Thoracic aorta (tissue), 2 donors: ENCODE measurements around the gene PTPRN2. TPM values are rescaled to one million over a fixed set of nuclear protein-coding genes. Genes with fewer than 3 reads are reported as not detected.

ENCODE experiments used
- ATAC-seq: fragments of 150-250 bp; one replicate; pipeline ENCODE4 v1.8.0; 2017; ENCODE audit warnings: low read depth; ENCODE audit not compliant: insufficient number of reproducible peaks, low FRiP score
- DNase-seq: peaks from one replicate; pipeline ENCODE4 v3.0.0-alpha.2; 2020; ENCODE audit warnings: low spot score
- H3K27ac ChIP-seq, 2 donors: fragments of 200-600 bp; sonication (generic); 1 replicate in 1 of 2; 2 replicates in 1 of 2; pipeline ENCODE4 v1.5.1; 2016; ENCODE audit warnings: mild to moderate bottlenecking in 2 of 2, moderate library complexity in 2 of 2
- H3K27me3 ChIP-seq: fragments of 200-600 bp; sonication (generic); replicated peaks from 2 replicates; pipeline ENCODE4 v1.6.0; 2016; ENCODE audit warnings: mild to moderate bottlenecking; ENCODE audit not compliant: insufficient read depth
- H3K36me3 ChIP-seq: fragments of 200-600 bp; sonication (generic); one replicate; pipeline ENCODE4 v1.5.1; 2016
- H3K4me1 ChIP-seq, 2 donors: fragments of 200-600 bp; sonication (generic); 1 replicate in 1 of 2; 2 replicates in 1 of 2; pipeline versions ENCODE4 v1.5.1 to v1.6.0; 2016; ENCODE audit warnings: low read depth in 2 of 2, mild to moderate bottlenecking in 1 of 2; ENCODE audit not compliant: control insufficient read depth in 1 of 2
- H3K4me3 ChIP-seq: fragments of 200-600 bp; sonication (generic); 2 replicates; pipeline ENCODE4 v1.5.1; 2016; ENCODE audit warnings: mild to moderate bottlenecking
- H3K9me3 ChIP-seq: fragments of 200-600 bp; sonication (generic); 2 replicates; pipeline ENCODE4 v1.5.1; 2016
- total RNA-seq, 2 donors: library from RNA; depleted of rRNA; stranded (reverse); fragments of >200 nt; gene quantifications; one replicate each; pipeline versions ENCODE4 v1.1.0 to v1.2.3, GENCODE V29; 2016
- TF ChIP-seq, protein P1 (sequence below): fragments of 200-600 bp; sonication (generic); IDR thresholded peaks from one replicate; pipeline ENCODE4 v1.5.1; 2019; ENCODE audit warnings: antibody characterized with exemption

The PTPRN2 gene
- total RNA-seq, 2 donors from 2014 or later, result 2.2 to 3.1 TPM

DNA sequence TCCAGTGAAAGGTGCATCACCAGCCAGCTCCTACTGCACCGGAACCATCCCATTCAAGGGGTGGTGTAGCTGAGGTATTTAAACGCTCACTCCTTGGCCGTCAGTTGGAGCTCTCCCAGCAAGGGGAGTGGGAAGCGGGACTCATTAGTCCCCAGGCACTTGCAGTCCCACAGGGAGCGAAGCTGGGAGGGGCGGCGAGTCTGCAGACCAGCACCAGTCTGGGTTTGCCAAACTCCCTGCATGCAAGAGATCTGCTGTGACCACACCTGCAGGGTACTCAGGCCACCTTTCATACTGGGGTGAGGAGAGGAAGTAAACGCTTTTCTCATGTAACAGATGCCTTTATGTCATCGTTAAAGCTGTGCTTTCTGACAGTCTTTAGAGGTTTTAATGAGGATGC, 187.9 kb downstream of the PTPRN2 start:
- ATAC-seq, result no peak

DNA sequence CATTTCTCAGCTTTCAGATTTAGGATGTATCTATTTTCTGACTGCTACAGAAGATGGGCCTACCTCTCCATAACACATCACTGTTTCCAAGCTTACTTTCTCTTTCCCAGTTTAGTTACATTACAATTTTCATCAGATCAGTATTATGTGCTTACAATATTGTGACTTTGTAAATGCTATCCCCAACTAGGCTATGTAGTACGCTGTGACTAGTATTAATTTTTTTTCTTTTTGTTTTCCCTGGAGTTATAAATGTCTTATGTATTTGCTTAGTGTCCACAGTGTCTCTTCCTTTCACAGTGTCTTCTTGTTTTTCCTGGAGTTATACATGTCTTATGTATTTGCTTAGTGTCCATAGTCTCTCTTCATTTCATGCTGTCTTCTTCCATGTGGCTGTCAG, 188.9 kb downstream of the PTPRN2 start:
- H3K36me3 ChIP-seq, result no peaks in the 10 kb centered on the region
- peaks cover 2% of the 10 kb centered on the region for H3K9me3 ChIP-seq
- TF ChIP-seq, protein P1, sequence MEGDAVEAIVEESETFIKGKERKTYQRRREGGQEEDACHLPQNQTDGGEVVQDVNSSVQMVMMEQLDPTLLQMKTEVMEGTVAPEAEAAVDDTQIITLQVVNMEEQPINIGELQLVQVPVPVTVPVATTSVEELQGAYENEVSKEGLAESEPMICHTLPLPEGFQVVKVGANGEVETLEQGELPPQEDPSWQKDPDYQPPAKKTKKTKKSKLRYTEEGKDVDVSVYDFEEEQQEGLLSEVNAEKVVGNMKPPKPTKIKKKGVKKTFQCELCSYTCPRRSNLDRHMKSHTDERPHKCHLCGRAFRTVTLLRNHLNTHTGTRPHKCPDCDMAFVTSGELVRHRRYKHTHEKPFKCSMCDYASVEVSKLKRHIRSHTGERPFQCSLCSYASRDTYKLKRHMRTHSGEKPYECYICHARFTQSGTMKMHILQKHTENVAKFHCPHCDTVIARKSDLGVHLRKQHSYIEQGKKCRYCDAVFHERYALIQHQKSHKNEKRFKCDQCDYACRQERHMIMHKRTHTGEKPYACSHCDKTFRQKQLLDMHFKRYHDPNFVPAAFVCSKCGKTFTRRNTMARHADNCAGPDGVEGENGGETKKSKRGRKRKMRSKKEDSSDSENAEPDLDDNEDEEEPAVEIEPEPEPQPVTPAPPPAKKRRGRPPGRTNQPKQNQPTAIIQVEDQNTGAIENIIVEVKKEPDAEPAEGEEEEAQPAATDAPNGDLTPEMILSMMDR, result no peak
- DNase-seq, result no peak
- H3K27ac ChIP-seq, result no peak overlapping the region
- no peak for ATAC-seq
- no peaks in the 10 kb centered on the region for H3K27me3 ChIP-seq
- no peaks in the 10 kb centered on the region for H3K4me1 ChIP-seq
- no peak overlapping the region for H3K4me3 ChIP-seq

More for the DNA sequence above, 187.9 kb downstream of the PTPRN2 start:
- Histone ChIP-seq H3K9me3 (peaks cover 2% of the 10 kb centered on the region), H3K4me1 (no peaks in the 10 kb centered on the region), H3K27me3 (no peaks in the 10 kb centered on the region), H3K36me3 (no peaks in the 10 kb centered on the region), H3K4me3 (no peak overlapping the region), H3K27ac (no peak overlapping the region)
- TF ChIP-seq, protein P1, result no peak
- DNase-seq, result no peak

DNA sequence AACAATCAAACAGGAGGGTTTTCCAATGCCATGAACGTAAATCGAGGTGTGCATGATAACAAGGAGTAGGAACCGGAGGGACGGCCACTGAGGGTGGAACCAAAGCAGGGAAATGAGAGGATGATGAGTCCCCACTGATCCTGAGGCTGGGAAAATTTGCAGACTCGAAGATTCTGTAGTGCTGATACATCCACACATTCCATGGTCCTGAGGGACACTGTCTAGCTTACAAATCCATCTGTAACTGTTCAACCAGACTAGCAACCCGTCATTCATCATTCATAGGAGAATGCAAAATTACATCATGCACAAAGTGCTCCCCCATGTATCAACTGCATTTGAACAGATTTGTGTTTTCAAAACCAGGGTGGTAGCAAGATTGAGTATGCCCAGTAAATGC, 189.7 kb downstream of the PTPRN2 start:
- no peaks in the 10 kb centered on the region for H3K4me1 ChIP-seq
- no peaks in the 10 kb centered on the region for H3K36me3 ChIP-seq
- H3K4me3 ChIP-seq, result no peak overlapping the region
- DNase-seq (no peak), ATAC-seq (no peak)
- peaks cover 2% of the 10 kb centered on the region for H3K9me3 ChIP-seq
- TF ChIP-seq, protein P1, result no peak
- no peak overlapping the region for H3K27ac ChIP-seq
- H3K27me3 ChIP-seq, result no peaks in the 10 kb centered on the region

DNA sequence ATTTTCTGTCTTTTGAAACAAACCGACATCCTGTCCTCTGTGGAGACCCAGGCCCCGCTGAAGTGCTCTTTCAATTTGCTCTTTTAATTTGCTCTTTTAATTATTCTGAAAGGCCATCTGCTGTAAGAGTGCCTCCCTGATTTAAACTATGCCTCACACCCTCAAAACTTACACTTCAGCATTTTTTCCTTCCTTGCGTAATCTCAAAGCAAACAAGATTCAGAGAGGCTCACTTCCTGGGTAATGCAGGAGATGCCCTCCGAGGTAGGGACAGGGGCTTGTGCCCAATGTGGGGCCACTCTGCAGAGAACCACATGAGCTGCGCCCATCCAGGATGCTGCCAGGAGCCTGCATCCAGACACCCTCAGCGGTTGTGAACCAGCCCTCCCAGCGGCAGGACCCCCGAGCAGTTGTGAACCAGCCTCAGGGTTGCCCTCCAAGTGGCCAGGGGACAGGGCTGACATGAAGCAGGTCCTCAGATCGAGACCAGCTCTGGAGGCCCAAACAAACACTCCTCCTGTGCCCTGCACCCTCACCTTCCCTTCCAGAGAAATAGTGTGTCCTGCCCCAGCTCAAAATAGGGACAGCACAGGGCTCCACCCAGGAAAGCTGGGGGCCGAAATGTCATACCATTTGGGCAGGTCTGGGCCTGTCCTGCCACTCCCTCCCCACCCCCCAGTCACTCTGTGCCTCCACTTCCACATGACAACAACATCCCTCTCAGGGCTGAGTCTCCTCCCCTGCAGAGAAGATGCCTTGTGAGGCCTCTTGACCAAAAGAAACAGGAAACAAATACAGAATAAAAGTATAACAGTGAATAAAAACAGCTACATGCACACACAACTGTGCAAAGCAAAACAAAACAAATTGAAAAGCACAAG, 190.4 kb downstream of the PTPRN2 start:
- H3K27ac ChIP-seq, result no peak overlapping the region
- H3K36me3 ChIP-seq, result no peaks in the 10 kb centered on the region
- H3K27me3 ChIP-seq, result no peaks in the 10 kb centered on the region
- no peak for DNase-seq
- TF ChIP-seq, protein P1, result no peak
- no peaks in the 10 kb centered on the region for H3K4me1 ChIP-seq
- no peak for ATAC-seq
- peaks cover 2% of the 10 kb centered on the region for H3K9me3 ChIP-seq
- H3K4me3 ChIP-seq, result no peak overlapping the region

DNA sequence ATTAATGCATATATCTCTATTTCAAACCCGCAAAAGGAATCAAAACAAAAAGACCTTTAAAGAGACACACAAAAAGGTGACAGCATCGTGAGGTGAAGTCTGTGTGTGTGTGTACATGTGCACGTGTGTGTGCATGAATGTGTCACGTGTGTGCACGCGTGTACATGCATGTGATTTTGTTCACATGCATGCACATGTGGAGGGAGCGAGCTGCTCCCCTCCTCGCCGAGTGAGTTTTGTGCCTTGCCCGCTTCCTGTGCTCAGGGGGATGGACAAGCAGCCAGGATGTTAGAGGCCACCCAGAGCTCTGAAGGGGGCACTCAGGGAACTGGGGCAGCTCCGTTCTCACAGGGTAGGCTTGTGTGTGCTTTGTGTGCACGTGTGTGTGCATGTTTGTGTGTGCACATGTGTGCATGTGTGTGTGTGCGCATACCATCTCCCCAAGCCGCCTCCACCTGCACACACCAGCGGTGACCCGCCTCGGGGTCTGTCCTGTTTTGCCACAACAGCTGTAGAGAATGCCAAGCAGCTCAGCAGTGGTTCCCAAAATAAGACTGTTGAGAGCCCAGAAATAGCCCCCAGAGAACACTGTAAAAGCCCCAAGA, 191.2 kb downstream of the PTPRN2 start:
- Histone ChIP-seq H3K4me1 (no peaks in the 10 kb centered on the region), H3K4me3 (no peak overlapping the region), H3K9me3 (peaks cover 2% of the 10 kb centered on the region), H3K27ac (no peak overlapping the region), H3K27me3 (no peaks in the 10 kb centered on the region), H3K36me3 (no peaks in the 10 kb centered on the region)
- TF ChIP-seq, protein P1, result no peak
- DNase-seq, result no peak
- ATAC-seq, result no peak
